K562 (cell line): ENCODE results near the gene TYSND1. TPM values are rescaled to one million over a fixed set of nuclear protein-coding genes. Genes with fewer than 3 reads are reported as not detected.

Experiments
- ATAC-seq: fragments of 200-7000 bp; cut with Tn5 transposase; 3 replicates; pipeline ENCODE4 v1.9.1; 2020; ENCODE audit warnings: moderate library complexity
- BruUV-seq: library from RNA; stranded (reverse); fragments of 400-500 nt; replicated peaks from 2 replicates; lab custom pipeline; 2021; lab: Mats Ljungman, UMichigan
- CTCF ChIA-PET: fragments of 300-600 bp; formaldehyde crosslinking; extraction: SDS; loops from one replicate; lab custom pipeline; 2021; ENCODE audit warnings: low intra/inter-chr PET ratio; lab: Yijun Ruan, JAX
- POLR2A ChIA-PET: fragments of 300-600, 350-650 bp; sonication (Branson Sonifier 250); formaldehyde crosslinking; extraction: SDS; loops from one replicate; lab custom pipeline; 2021; ENCODE audit warnings: antibody characterized with exemption, inconsistent platforms; lab: Yijun Ruan, JAX
- DNase-seq, 4 experiments: peaks; one replicate each; pipeline versions ENCODE4 v3.0.0 to v3.0.0-alpha.2; 2011 to 2018; ENCODE audit warnings: low spot score in 3 of 4, mixed read lengths in 3 of 4; ENCODE audit errors: extremely low read depth in 1 of 4
- FAIRE-seq: peaks from 2 replicates; lab custom pipeline; 2011; peaks lifted over from hg19 to GRCh38; lab: Jason Lieb, UNC
- H2AFZ ChIP-seq: 2 replicates; pipeline ENCODE4 v1.6.0; 2011; ENCODE audit warnings: low read depth, low read length, control low read depth, inconsistent platforms
- H3K27ac ChIP-seq: fragments of 200-600 bp; 3 replicates; pipeline ENCODE4 v1.8.0; 2011; ENCODE audit warnings: low read depth, mild to moderate bottlenecking, control low read depth, inconsistent platforms, low read length, moderate library complexity, mixed read lengths; ENCODE audit errors: extremely low read depth
- H3K27me3 ChIP-seq, 2 experiments: fragments of 300-600 bp in 1 of 2; 2 replicates in 1 of 2; 3 replicates in 1 of 2; pipeline versions ENCODE4 v1.6.0 to v1.8.0; 2011; ENCODE audit warnings: inconsistent platforms in 2 of 2, low read length in 2 of 2, mild to moderate bottlenecking in 1 of 2, mixed read lengths in 1 of 2, moderate library complexity in 1 of 2; ENCODE audit not compliant: control insufficient read depth in 2 of 2, insufficient read depth in 2 of 2
- H3K36me3 ChIP-seq: fragments of 300-600 bp; 3 replicates; pipeline ENCODE4 v1.8.0; 2011; ENCODE audit warnings: mild to moderate bottlenecking, low read length, inconsistent platforms; ENCODE audit not compliant: control insufficient read depth, insufficient read depth
- H3K4me1 ChIP-seq, 2 experiments: fragments of 200-600 bp in 1 of 2; replicated peaks in 1 of 2; 2 replicates in 1 of 2; 3 replicates in 1 of 2; pipeline versions ENCODE4 v1.5.1 to v1.8.0; 2011; ENCODE audit warnings: inconsistent platforms in 2 of 2, low read length in 2 of 2, mild to moderate bottlenecking in 1 of 2, mixed read lengths in 1 of 2, moderate library complexity in 1 of 2; ENCODE audit not compliant: control insufficient read depth in 2 of 2, insufficient read depth in 2 of 2
- H3K4me2 ChIP-seq: 2 replicates; pipeline ENCODE4 v1.6.1; 2011; ENCODE audit warnings: low read length, control low read depth, inconsistent platforms, mixed read lengths; ENCODE audit not compliant: insufficient read depth
- H3K4me3 ChIP-seq: fragments of 200-600 bp; sonication (generic), shearing (Covaris generic); 2 replicates; pipeline ENCODE4 v1.5.1; 2016; ENCODE audit warnings: control low read depth, inconsistent platforms
- H3K79me2 ChIP-seq: fragments of 200-600 bp; 3 replicates; pipeline ENCODE4 v1.8.0; 2011; ENCODE audit warnings: low read length, inconsistent platforms; ENCODE audit not compliant: control insufficient read depth, insufficient read depth
- H3K9ac ChIP-seq, 2 experiments: 2 replicates each; pipeline versions ENCODE4 v1.6.0 to v1.6.1; 2011; ENCODE audit warnings: low read depth in 2 of 2, low read length in 2 of 2, control low read depth in 1 of 2, inconsistent platforms in 1 of 2, mild to moderate bottlenecking in 1 of 2, mixed read lengths in 1 of 2; ENCODE audit not compliant: insufficient read depth in 1 of 2
- H3K9me1 ChIP-seq: one replicate; pipeline ENCODE4 v1.6.0; 2011; ENCODE audit warnings: inconsistent platforms, mild to moderate bottlenecking, low read length, moderate library complexity; ENCODE audit not compliant: control insufficient read depth, insufficient read depth
- H3K9me3 ChIP-seq: replicated peaks from 2 replicates; pipeline ENCODE4 v1.5.1; 2011; ENCODE audit warnings: low read depth, low read length, inconsistent platforms; ENCODE audit not compliant: control insufficient read depth, insufficient read depth
- H4K20me1 ChIP-seq: replicated peaks from 2 replicates; pipeline ENCODE4 v1.6.1; 2011; ENCODE audit warnings: low read length, inconsistent platforms, mixed read lengths; ENCODE audit not compliant: control insufficient read depth, insufficient read depth
- CEBPB ChIP-seq: fragments of 450-650 bp; IDR thresholded peaks from 2 replicates; pipeline ENCODE4 v1.6.1; 2016; ENCODE audit warnings: missing genetic modification characterization, missing compliant biosample characterization
- CLOCK ChIP-seq: fragments of 250-450 bp; sonication (Bioruptor Pico); IDR thresholded peaks from 2 replicates; pipeline ENCODE4 v1.4.0; 2020; ENCODE audit warnings: mild to moderate bottlenecking, moderate library complexity, borderline replicate concordance
- CXXC5 ChIP-seq: fragments of 250-450 bp; sonication (Bioruptor Pico); IDR thresholded peaks from 2 replicates; pipeline ENCODE4 v1.8.0; 2022; ENCODE audit warnings: inconsistent platforms, mild to moderate bottlenecking, moderate library complexity
- ETV5 ChIP-seq: sonication (generic); formaldehyde crosslinking; IDR thresholded peaks from 2 replicates; pipeline ENCODE4 v1.4.0; 2020; ENCODE audit warnings: low read depth, mild to moderate bottlenecking, missing genetic modification reagents
- ETV6 ChIP-seq, 3 experiments: fragments of 150-350 bp in 1 of 3; sonication (generic) in 1 of 3; formaldehyde crosslinking in 1 of 3; IDR thresholded peaks; 2 replicates each; pipeline versions ENCODE4 v1.6.1 to v1.8.0; 2014 to 2022; ENCODE audit warnings: borderline replicate concordance in 2 of 3, low read depth in 2 of 3, antibody characterized with exemption in 1 of 3, low read length in 1 of 3, mild to moderate bottlenecking in 1 of 3, missing genetic modification reagents in 1 of 3
- GTF2B ChIP-seq: IDR thresholded peaks from 2 replicates; pipeline ENCODE4 v1.6.1; 2011; ENCODE audit not compliant: insufficient read length; ENCODE audit errors: extremely low read depth
- HDAC6 ChIP-seq: IDR thresholded peaks from 2 replicates; pipeline ENCODE4 v1.6.1; 2012; ENCODE audit warnings: low read depth, mild to moderate bottlenecking, control low read depth, inconsistent platforms, low read length, moderate library complexity
- NRF1 ChIP-seq, 2 experiments: fragments of 450-650 bp; IDR thresholded peaks in 1 of 2; conservative IDR thresholded peaks in 1 of 2; 2 replicates each; pipeline ENCODE4 v1.6.1; 2014; ENCODE audit warnings: mild to moderate bottlenecking in 2 of 2
- POLR2G ChIP-seq: fragments of 200-400 bp; formaldehyde crosslinking; IDR thresholded peaks from 2 replicates; pipeline ENCODE4 v1.6.1; 2017; ENCODE audit warnings: low read depth, mild to moderate bottlenecking, antibody characterized with exemption, low read length, moderate library complexity
- SMAD1 ChIP-seq: fragments of 150-350 bp; IDR thresholded peaks from 2 replicates; pipeline ENCODE4 v1.6.1; 2014; ENCODE audit warnings: low read length, low read depth; ENCODE audit not compliant: partially characterized antibody
- ZEB2 ChIP-seq: fragments of 450-650 bp; IDR thresholded peaks from 2 replicates; pipeline ENCODE4 v1.6.1; 2016
- ZNF75A ChIP-seq: fragments of 450-650 bp; formaldehyde crosslinking; IDR thresholded peaks from 2 replicates; pipeline ENCODE4 v1.4.0; 2020; ENCODE audit warnings: mild to moderate bottlenecking
- WGBS: fragments of 100-300 bp; shearing (Covaris generic); methylation state at CpG from one replicate; pipeline ENCODE4 v1.1.6; 2016; ENCODE audit warnings: low coverage, mixed read lengths; ENCODE audit not compliant: insufficient coverage; ENCODE audit errors: missing lambda C conversion rate; 5-methylcytosine and 5-hydroxymethylcytosine counted together
- in situ Hi-C: fragments of 300-500 bp; cut with MboI; formaldehyde crosslinking; loops from 4 replicates; pipeline ENCODE4 v1.15.0; 2018; ENCODE audit warnings: inconsistent platforms, mixed read lengths
- intact Hi-C: fragments of 100-400 bp; cut with micrococcal nuclease; formaldehyde crosslinking; loops from 2 replicates; pipeline ENCODE4 v1.14.2; 2022
- polyA plus RNA-seq, 8 experiments: library from polyadenylated mRNA; depleted of rRNA in 4 of 8; stranded (reverse) in 5 of 8; unstranded in 3 of 8; fragments of >200 nt; fragmentation: Nextera tagmentation in 2 of 8; fragmentation: Illumina TruSeq in 1 of 8; extraction: Ambion mirVana in 2 of 8; extraction: Trizol in 1 of 8; gene quantifications; 2 replicates each; pipeline versions ENCODE4 v1.2.1 to v1.2.3, GENCODE V29; 2011 to 2014; ENCODE audit warnings: inconsistent platforms in 1 of 8, missing spikeins in 1 of 8
- total RNA-seq, 7 experiments: library from RNA; depleted of rRNA in 6 of 7; stranded (reverse); fragments of >200 nt in 6 of 7; fragmentation: Illumina TruSeq in 2 of 7; extraction: Trizol in 2 of 7; gene quantifications; 2 replicates each; pipeline versions ENCODE4 v1.2.1 to v1.2.3, GENCODE V29; 2011 to 2021; ENCODE audit warnings: low replicate concordance in 1 of 7
- TF ChIP-seq, protein P1 (sequence below): IDR thresholded peaks from 3 replicates; pipeline ENCODE4 v1.6.1; 2011; ENCODE audit warnings: borderline replicate concordance, mild to moderate bottlenecking, moderate library complexity; ENCODE audit not compliant: insufficient read length; ENCODE audit errors: extremely low read depth

The TYSND1 gene
- total and polyA plus RNA-seq, 9 of the 15 experiments (the other 6 are each of a cell fraction or from before 2014, with no cell fraction given) = 0.60 to 2.0 (median 1.3) TPM

DNA sequence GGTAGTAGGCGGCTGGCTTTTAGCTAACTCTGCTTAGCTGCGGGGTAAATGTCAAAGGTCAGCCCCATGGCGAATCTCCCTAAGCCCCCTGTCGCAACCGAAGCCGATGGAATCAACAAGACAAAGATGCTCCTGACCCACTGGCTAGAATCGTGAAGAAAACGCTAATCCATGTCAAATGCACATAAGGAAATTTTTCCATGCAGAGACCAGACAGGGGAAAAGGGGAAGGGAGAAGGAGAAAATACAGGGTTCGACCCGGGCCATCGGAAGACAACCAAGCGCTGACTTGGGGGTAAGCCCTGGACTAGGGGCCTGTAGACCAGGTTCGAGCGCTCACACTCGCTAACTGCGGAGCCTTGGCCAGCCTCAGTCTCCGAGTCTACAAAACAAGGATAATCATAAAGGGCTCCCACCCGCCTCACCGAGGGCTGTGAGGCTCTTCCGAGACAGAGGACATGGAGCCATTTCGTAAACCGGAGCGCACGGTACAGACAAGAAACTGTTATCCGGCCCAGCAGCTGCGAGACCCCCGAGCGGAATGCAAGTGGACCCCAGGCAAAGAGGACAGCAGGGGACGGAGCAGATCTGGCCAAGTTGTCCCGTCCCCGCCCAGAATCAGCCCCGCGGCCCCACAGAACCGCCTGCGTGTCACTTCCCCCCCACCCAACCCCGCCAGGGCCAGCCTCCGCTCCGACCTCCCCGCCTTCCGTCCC is 23.3 kb upstream of the TYSND1 start:
- H3K4me3 ChIP-seq = peak overlapping the region; percentile 86
- H3K79me2 ChIP-seq = peaks cover 61% of the 10 kb centered on the region
- peak overlapping the region; percentile 94 to 99 for H3K9ac ChIP-seq
- intact Hi-C loops (no loop called here), in situ Hi-C loops (no loop called here)
- DNase-seq = peak in 2 of 4 experiments; percentile 40 to 42
- peaks cover 3% of the 10 kb centered on the region for H3K9me1 ChIP-seq
- POLR2A ChIA-PET = interaction anchor here (0.6 to 2.7 kb wide), 23 partner anchors 9 to 1958 kb away, joined by 3 to 15 read pairs (median 4); partner anchors contain the start of gene PPA1
- H3K36me3 ChIP-seq = peaks cover 31% of the 10 kb centered on the region
- BruUV-seq = no TSS peak
- H3K4me2 ChIP-seq = peak overlapping the region; percentile 90
- WGBS = under 1% methylated on average over 33 of the region's 40 CpGs
- CTCF ChIA-PET = no interaction called here
- H3K9me3 ChIP-seq = peaks cover 3% of the 10 kb centered on the region; the same call in 1 of the 2 replicates
- H3K27me3 ChIP-seq = no peaks in the 10 kb centered on the region
- peaks cover 36% of the 10 kb centered on the region for H4K20me1 ChIP-seq
- peaks cover 2 to 12% of the 10 kb centered on the region in 2 experiments; a peak in 4 of 5 replicates for H3K4me1 ChIP-seq
- ATAC-seq = peak; percentile 48
- peak overlapping the region; percentile 99 for H2AFZ ChIP-seq
- FAIRE-seq = peak; percentile 58
- peak overlapping the region; percentile 92 for H3K27ac ChIP-seq
- no peak for TF ChIP-seq SMAD1
- no peak for TF ChIP-seq HDAC6
- TF ChIP-seq ZNF75A = no peak
- TF ChIP-seq, protein P1, sequence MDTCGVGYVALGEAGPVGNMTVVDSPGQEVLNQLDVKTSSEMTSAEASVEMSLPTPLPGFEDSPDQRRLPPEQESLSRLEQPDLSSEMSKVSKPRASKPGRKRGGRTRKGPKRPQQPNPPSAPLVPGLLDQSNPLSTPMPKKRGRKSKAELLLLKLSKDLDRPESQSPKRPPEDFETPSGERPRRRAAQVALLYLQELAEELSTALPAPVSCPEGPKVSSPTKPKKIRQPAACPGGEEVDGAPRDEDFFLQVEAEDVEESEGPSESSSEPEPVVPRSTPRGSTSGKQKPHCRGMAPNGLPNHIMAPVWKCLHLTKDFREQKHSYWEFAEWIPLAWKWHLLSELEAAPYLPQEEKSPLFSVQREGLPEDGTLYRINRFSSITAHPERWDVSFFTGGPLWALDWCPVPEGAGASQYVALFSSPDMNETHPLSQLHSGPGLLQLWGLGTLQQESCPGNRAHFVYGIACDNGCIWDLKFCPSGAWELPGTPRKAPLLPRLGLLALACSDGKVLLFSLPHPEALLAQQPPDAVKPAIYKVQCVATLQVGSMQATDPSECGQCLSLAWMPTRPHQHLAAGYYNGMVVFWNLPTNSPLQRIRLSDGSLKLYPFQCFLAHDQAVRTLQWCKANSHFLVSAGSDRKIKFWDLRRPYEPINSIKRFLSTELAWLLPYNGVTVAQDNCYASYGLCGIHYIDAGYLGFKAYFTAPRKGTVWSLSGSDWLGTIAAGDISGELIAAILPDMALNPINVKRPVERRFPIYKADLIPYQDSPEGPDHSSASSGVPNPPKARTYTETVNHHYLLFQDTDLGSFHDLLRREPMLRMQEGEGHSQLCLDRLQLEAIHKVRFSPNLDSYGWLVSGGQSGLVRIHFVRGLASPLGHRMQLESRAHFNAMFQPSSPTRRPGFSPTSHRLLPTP = no peak
- TF ChIP-seq ZEB2 = no peak
- no peak for TF ChIP-seq NRF1 (conservative IDR thresholded peaks at IDR 0.05 in 1 of 2, IDR thresholded peaks at IDR 0.05 in 1 of 2)
- 0 out of 2 replicates have a peak, but pooled peaks have one; percentile 21 for TF ChIP-seq CEBPB (tag)
- no peak for TF ChIP-seq POLR2G
- TF ChIP-seq GTF2B = no peak
- 0 out of 2 replicates have a peak, but pooled peaks have one; percentile 48 for TF ChIP-seq ETV5 (CRISPR knock-in tag)
- no peak for TF ChIP-seq ETV6 (IDR thresholded peaks at IDR 0.05; ENCODE audit: borderline replicate concordance in 1 of 2, low read depth in 2 of 2, low read length in 1 of 2)
- 0 out of 2 replicates have a peak, but pooled peaks have one; percentile 50 for TF ChIP-seq ETV6 (CRISPR knock-in tag; IDR thresholded peaks at IDR 0.05; ENCODE audit: borderline replicate concordance)
- no peak for TF ChIP-seq CLOCK (CRISPR knock-in tag)
- TF ChIP-seq CXXC5 (CRISPR knock-in tag) = no peak
